Astrocyte of the cerebellum (primary cell): Measurements from ENCODE around the gene NFIA.

Experiments used
- DNase-seq: peaks from one replicate; pipeline ENCODE4 v3.0.0-alpha.2; 2011; ENCODE audit warnings: low read depth
- H3K4me3 ChIP-seq: 2 replicates; pipeline ENCODE4 v1.5.1; 2011; ENCODE audit warnings: mild to moderate bottlenecking, low read depth, low read length, moderate library complexity
- CTCF ChIP-seq: IDR thresholded peaks from 2 replicates; pipeline ENCODE4 v1.5.1; 2012; ENCODE audit warnings: low read length, low read depth, moderate library complexity, mild to moderate bottlenecking; ENCODE audit errors: missing control alignments
- in situ Hi-C: cut with HindIII; loops from 2 replicates; pipeline ENCODE4 v1.10.0; 2017; ENCODE audit warnings: low sequenced_read_pairs

Gene NFIA

GRCh38 chr1:61353797-61354406 lies 271.5 kb downstream of the NFIA start:
- no peak overlapping the region for H3K4me3 ChIP-seq
- DNase-seq: no peak
- in situ Hi-C loops: no loop called here
- TF ChIP-seq CTCF: no peak

- no peak for TF ChIP-seq CTCF
- no peak overlapping the region for H3K4me3 ChIP-seq
- in situ Hi-C loops: no loop called here
- DNase-seq: no peak
Observed at GRCh38 chr1:61356016-61356415, 273.7 kb downstream of the NFIA start.

GRCh38 chr1:61356995-61357394 lies 274.6 kb downstream of the NFIA start:
- H3K4me3 ChIP-seq: no peak overlapping the region
- TF ChIP-seq CTCF: no peak
- in situ Hi-C loops: no loop called here
- no peak for DNase-seq

DNA sequence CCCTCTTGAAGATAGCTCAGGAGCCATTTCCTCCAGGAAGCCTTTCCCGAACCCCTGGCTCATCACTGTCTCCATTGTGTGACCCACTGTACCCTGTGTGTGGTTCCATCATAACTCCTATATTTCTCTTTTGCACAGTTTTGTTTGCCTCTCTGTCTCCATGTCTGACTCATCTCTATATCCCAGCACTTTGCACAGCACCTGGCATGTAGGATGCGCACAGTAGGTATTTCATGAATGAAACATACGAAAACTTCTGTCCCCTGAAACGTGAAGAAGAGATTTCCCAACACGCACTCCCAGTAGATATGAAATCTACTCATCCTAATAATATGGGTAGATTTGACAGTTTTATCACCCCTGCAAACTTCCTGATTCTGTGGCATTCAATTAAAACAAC lies 275.2 kb downstream of the NFIA start:
- TF ChIP-seq CTCF: no peak
- no peak overlapping the region for H3K4me3 ChIP-seq
- DNase-seq: no peak
- in situ Hi-C loops: no loop called here

GRCh38 chr1:61358770-61359455 lies 276.6 kb downstream of the NFIA start:
- in situ Hi-C loops: no loop called here
- H3K4me3 ChIP-seq: no peak overlapping the region
- no peak for TF ChIP-seq CTCF
- DNase-seq: no peak

DNA sequence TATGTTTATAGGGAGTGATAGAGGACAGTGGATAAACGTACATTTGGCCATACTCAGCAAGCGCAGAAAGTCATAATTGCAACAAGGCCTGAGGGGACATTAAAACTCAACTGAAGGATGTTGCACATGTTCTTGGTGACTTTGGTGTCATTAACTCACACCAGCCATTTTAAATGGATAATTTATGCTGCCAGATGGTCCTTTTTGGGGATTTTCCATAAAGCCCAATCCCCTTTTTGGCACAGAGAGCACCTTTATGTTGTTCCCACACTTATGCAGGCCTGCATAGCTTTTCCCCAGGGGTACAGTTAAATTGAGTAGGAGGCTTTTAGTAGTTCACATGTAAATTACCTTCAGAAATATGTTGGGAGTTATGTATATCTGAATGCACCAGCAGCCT lies 279.6 kb downstream of the NFIA start:
- in situ Hi-C loops: no loop called here
- no peak for TF ChIP-seq CTCF
- DNase-seq: no peak
- no peak overlapping the region for H3K4me3 ChIP-seq
